CD4-positive, alpha-beta T cell treated with Interleukin-12 subunit alpha and Interleukin-12 subunit beta, for 1 hour (primary cell): ENCODE results near the gene KMT5B.
"Not testable (repeated sequence)": the region's sequence is repeated elsewhere in the genome, so short reads cannot be mapped to it uniquely, and the experiment has no call there.

Experiments used
- DNase-seq: peaks from one replicate; pipeline ENCODE4 v3.0.0-alpha.2; 2020

The KMT5B gene

DNA sequence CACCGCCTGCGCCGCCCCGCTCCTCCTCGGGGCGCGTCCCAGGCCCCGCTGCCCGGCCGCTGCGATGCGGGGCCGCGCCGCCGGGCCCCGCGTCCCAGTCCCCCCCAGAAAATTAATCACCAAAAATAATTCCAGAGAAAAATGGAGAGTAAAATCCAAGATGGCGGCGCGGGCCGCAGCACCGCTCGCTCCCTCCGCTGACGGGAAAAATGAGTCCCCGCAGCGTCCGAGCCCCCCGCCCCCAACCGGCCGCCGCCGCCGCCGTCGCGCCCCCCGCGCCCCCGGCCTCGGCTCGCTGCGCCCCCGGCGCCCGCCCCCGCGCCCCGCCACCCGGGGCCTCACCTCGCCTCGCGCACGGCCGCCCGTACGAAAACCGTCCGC lies at the start of gene KMT5B:
Gene KMT5B (minus strand): TSS at position 162 of the 381 bp plus-strand sequence. CDS start 23,220 bp downstream, outside the sequence.
- peak; percentile 73 for DNase-seq

- DNase-seq: no peak
Measured at GRCh38 chr11:68262544-68262827, 49.4 kb upstream of the KMT5B start.

GRCh38 chr11:68261749-68262543 lies 48.9 kb upstream of the KMT5B start:
- DNase-seq: no peak

- no peak for DNase-seq
Measured at GRCh38 chr11:68261006-68261405, 47.9 kb upstream of the KMT5B start.

DNA sequence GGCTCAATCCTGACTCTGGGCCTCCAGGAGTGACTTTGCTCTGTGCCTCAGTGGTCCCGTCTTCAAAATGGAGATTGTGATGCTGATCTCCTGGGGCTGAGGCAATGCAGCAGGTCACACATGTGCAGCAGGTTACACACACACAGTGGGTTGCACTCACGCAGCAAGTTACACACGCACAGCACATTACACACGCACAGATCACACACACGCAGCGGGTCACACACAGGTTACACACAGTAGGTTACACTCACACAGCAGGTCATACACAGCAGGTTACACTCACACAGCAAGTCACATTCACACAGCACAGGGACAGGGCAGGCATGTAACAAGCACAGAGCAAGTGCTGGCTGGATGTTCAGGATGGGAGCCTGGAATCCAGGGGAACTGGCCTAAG lies 47.4 kb upstream of the KMT5B start:
- DNase-seq: no peak

DNA sequence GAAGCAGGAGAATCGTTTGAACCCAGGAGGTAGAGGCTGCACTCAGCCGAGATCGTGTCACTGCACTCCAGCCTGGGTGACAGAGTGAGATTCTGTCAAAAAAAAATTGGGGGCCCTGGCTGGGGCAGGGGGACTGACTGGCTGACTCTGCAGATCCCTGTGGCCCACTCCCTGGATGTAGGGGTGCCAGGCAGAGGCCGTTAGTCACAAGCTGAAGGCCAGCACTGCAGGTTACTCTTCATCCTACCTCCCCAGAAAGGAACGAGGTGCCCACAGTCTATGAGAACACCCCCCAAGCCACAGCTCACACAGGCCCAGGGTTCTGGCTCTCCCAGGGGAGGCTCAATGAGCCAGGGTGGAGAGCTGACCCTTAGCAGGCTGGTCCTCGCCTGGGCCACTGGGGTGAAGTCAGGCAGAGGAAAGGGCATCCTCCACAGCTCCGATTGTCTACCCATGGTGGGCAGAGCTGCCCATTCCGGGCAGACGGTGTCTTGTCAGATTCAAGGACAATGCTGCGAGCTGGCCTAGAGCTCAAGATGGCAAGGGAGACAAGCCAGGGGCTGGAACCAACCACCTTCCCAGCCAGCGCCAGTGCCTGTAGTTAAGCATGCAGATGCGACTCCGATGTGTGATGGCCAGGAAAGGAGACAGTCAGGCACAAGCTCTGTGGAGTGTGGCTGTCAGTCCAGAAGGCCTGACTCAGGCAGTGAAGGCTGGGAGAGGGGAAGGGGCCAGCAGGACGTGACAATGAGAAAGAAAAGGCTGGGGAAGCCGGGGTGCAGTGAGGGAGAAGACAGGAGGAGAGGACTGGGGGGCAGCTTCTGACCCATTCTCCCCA lies 46.2 kb upstream of the KMT5B start:
- DNase-seq: no peak

DNA sequence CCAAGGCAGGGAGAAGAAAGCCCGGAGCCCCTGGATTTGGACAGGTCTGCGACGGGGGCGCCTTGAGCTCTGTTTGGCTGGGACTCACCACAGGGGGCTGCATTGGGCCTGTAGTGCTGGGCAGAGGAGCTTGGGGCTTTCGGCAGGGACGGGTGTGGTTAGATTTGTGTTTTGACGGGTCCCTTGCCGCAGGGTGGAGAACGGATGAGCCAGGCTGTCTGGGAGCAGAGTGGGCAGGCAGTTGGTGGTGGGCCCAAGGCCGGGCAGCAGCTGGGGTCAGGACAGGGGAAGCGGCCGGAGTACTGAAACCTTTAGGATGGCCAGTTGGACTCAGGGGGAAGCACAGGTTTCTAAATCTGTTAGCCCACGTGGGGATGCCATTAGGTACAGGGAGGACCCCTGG lies 45.3 kb upstream of the KMT5B start:
- no peak for DNase-seq

GRCh38 chr11:68257477-68258362 lies 44.6 kb upstream of the KMT5B start:
- DNase-seq: peak; percentile 90

DNA sequence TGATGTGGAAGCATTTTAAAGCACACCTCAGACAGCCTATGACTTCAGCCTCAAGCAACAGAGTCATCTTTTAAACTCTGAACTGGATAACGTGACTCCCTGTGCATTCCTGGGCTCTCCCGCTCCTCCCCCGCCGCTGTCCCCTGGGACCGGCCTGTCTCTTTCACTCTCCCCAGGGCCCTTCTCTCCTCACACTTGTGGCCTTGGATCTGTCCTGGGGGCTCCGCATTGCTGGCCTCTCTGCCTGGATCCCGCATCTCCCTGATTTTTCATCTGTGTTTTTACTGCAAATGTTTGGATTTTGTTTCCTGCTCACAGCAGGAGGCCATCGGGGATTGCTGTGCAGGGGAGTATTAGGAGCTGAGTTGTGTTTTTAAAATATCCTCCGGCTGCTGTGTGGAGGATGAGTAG lies 43.2 kb upstream of the KMT5B start:
- no peak for DNase-seq

GRCh38 chr11:68255526-68255925 lies 42.4 kb upstream of the KMT5B start:
- no peak for DNase-seq

DNA sequence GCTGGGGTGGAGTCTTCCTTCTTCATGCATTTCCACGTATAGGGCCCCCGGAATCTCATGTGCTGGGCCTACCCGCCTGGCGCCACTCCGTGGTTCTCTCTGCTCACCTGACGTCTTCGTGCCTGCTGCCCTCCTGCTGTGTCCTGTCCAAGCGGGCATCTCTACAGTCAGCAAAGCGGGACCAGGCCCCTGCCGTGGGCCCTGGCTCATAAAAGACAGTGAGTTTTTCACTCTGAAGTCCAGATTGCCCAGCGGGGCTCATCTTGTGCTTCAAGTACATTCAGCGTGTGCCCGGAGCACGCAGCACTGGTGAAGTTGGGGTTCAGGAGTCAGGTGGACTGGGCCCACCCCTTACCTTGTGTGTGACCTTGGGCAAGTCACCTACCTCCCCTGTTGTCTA lies 41.3 kb upstream of the KMT5B start:
- DNase-seq: no peak

GRCh38 chr11:68251765-68252164 lies 38.7 kb upstream of the KMT5B start:
- no peak for DNase-seq

DNA sequence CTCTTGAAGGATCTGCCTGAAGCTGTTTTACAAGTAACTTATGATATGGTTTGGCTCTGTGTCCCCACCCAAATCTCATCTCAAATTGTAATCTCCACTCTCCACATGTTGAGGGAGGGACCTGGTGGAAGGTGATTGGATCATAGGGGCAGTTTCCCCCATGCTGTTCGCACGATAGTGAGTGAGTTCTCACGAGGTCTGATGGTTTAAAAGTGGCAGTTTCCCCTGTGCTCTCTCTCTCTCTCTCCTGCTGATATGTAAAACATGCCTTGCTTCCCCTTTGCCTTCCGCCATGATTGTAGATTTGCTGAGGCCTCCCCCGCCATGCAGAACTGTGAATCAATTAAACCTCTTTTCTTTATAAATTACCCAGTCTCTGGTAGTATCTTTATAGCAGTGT lies 31.8 kb upstream of the KMT5B start:
- DNase-seq: not testable (repeated sequence)

DNA sequence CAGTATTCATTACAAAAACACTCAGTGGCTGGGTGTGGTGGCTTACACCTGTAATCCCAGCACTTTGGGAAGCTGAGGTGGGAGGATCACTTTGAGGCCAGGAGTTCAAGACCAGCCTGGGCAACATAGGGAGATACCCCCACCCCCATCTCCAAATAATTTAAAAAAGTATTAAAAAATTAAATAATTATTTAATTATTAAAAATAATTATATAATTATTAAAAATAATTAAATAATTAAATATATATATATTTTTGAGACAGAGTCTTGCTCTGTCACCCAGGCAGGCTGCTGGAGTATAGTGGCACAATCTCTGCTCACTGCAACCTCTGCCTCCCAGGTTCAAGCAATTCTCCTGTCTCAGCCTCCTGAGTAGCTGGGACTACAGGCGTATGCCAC lies 30.8 kb upstream of the KMT5B start:
- not testable (repeated sequence) for DNase-seq

DNA sequence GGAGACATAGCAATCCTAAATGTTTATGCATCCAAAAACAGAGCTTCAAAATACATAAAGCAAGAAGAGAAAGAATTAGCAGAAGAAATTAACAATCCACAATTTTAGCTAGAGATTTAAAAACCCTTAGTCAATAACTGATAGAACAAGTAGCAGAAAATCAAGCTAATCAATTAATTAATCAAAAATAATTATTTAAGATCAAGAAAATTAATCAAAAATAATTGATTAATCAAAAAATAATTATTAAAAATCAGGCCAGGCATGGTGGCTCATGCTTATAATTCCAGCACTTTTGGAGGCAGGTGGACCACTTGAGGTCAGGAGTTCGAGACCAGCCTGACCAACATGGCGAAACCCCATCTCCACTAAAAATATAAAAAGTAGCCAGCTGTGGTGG lies 29.5 kb upstream of the KMT5B start:
- no peak for DNase-seq

DNA sequence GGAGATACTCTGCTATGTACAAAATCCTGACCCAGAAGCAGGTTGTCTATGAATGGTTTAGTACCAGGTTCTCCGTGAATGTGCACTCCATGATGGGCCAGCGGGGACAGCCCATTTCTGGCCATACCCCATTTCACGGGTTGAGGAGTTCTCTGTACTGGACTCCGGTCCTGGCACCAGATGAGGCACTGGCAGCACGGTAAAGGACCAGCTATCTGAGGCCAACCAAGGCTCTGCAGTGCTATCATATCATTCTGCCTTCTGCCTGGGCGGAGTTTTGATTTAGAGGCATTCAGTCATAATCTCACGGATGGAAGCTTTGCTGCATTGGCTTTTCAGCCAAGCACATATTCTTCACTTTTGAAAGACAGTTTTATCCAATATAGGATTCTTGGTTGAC lies 18.5 kb upstream of the KMT5B start:
- DNase-seq: no peak

DNA sequence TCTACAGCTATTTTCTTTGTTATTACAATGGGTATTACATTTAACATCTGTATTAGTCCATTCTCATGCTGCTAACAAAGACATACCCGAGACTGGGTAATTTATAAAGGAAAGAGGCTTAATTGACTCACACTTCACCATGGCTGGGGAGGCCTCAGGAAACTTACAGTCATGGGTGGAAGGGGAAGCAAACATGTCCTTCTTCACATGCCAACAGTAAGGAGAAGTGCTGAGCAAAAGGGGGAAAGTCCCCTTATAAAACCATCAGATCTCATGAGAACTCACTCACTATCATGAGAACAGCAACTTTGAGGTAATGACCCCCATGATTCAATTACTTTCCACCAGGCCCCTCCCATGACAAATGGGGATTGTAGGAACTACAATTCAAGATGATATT lies 16.5 kb upstream of the KMT5B start:
- DNase-seq: no peak

DNA sequence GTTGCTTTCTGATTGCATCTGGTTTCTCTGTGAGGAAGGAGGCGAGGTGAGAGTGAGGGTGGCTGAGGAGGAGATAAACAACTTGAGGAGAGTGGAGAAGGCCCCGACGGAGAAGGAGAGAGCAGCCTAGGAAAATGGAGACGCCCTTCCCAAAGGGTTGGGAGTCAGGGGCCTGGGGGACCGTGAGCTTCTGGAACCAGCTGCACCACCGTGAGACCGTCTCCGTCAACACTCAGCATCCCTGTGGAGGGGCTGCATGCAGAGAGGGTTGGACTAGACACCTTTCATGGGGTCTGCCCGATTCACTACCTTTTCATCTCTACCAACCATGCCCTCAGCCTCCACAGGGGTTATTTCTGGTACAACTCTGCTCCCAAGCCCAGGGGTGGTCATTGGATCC lies 13.3 kb upstream of the KMT5B start:
- no peak for DNase-seq

DNA sequence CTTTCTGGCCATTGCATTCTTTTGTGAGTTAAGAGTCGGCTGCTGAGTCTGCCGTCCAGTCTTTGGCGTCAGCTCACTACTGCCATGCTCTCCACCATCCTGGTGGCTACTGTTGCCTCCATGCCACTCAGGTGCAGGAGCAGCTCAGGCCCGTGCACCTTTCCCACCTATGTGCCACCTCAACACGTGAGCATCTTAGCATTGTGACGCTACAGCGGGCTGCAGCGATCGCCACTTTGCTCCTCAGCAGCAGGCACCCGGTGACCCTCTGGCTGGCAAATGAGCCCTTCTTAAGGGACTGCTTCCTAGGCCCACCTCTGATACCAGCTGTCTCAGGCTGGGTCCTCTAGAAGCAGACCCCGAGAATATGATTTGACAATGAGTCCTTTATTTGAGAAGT lies 11.5 kb upstream of the KMT5B start:
- DNase-seq: no peak

DNA sequence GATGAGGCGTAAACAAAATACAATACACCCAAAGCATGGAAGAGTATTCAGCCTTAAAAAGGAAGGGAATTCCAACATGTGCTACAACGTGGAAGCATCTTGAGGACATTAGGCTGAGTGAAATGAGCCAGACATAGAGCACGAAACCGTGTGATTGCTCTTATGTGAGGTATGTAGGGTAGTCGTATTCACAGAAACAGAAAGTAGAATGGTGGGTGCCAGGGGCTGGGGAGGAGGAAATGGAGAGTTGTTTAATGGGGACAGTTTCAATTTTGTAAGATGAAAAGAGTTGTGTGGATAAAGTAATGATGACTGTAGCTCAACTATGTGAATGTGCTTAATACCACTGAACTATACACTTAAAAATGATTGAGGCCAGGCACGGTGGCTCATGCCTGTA lies 10.2 kb upstream of the KMT5B start:
- DNase-seq: no peak

GRCh38 chr11:68221406-68221805 lies 8.3 kb upstream of the KMT5B start:
- no peak for DNase-seq

- DNase-seq: no peak
Measured at GRCh38 chr11:68216171-68216938, 3.3 kb upstream of the KMT5B start.
